NCI-H2227 (cell line): ENCODE measurements around the gene C1orf21.

ENCODE experiments used
- DNase-seq: peaks from one replicate; lab custom pipeline; 2025; ENCODE audit not compliant: unreplicated experiment; lab: John Stamatoyannopoulos, UW

C1orf21 gene

GRCh38 chr1:184510110-184510509 lies 123.3 kb downstream of the C1orf21 start:
- no peak for DNase-seq

- DNase-seq: no peak
These were observed 125.9 kb downstream of the C1orf21 start for GRCh38 chr1:184512724-184513123.

- DNase-seq: no peak
These were observed 126.6 kb downstream of the C1orf21 start for GRCh38 chr1:184513421-184513820.

- DNase-seq: no peak
These were observed 127.1 kb downstream of the C1orf21 start for GRCh38 chr1:184513966-184514365.

- no peak for DNase-seq
These were observed 127.6 kb downstream of the C1orf21 start for GRCh38 chr1:184514447-184514846.

- DNase-seq: no peak
These were observed 130.3 kb downstream of the C1orf21 start for GRCh38 chr1:184517130-184517529.

- DNase-seq: no peak
These were observed 132.0 kb downstream of the C1orf21 start for GRCh38 chr1:184518736-184519357.

- DNase-seq: no peak
These were observed 133.5 kb downstream of the C1orf21 start for GRCh38 chr1:184520336-184520735.

- DNase-seq: no peak
These were observed 137.4 kb downstream of the C1orf21 start for GRCh38 chr1:184524248-184524647.

- DNase-seq: no peak
These were observed 140.6 kb downstream of the C1orf21 start for GRCh38 chr1:184527402-184527801.

- no peak for DNase-seq
These were observed 143.4 kb downstream of the C1orf21 start for GRCh38 chr1:184530226-184530625.

GRCh38 chr1:184531296-184531695 lies 144.5 kb downstream of the C1orf21 start:
- DNase-seq: no peak

- DNase-seq: no peak
These were observed 145.4 kb downstream of the C1orf21 start for GRCh38 chr1:184532199-184532598.

GRCh38 chr1:184533049-184533448 lies 146.2 kb downstream of the C1orf21 start:
- no peak for DNase-seq

GRCh38 chr1:184533915-184534314 lies 147.1 kb downstream of the C1orf21 start:
- DNase-seq: no peak

- DNase-seq: no peak
These were observed 147.9 kb downstream of the C1orf21 start for GRCh38 chr1:184534690-184535089.

GRCh38 chr1:184535191-184535970 lies 148.6 kb downstream of the C1orf21 start:
- DNase-seq: no peak

GRCh38 chr1:184536246-184536985 lies 149.6 kb downstream of the C1orf21 start:
- no peak for DNase-seq

GRCh38 chr1:184539580-184539979 lies 152.8 kb downstream of the C1orf21 start:
- no peak for DNase-seq

- DNase-seq: no peak
These were observed 154.8 kb downstream of the C1orf21 start for GRCh38 chr1:184541537-184542152.

GRCh38 chr1:184542291-184542690 lies 155.5 kb downstream of the C1orf21 start:
- DNase-seq: no peak
